ENCODE data around the gene EEF1AKMT3. TPM values are rescaled to one million over a fixed set of nuclear protein-coding genes. Genes with fewer than 3 reads are reported as not detected.
A peak's percentile ranks its signal among the peaks of the same experiment; 100 is the strongest.

Gene EEF1AKMT3
- total and polyA plus RNA-seq, 2 experiments from 2014 or later = 1.3 to 5.3 TPM

DNA sequence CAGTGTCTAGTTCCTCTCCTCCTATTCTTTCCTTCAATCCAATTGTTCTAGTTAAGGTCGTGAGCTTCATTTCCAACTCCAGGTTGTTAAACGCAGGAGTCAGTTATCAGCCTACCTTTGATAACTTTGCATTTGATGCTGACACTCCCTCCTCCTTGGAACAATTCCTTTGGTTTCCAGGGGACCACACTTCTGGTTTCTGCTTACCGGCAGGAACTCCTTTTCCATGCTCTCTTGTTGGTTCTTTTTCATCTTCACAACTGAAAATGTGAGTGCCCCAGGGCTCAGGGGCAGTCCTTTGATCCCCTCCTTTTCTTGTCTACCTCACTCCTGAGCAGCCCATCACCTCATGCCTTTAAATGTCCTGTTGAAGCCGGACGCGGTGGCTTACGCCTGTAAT lies 5.0 kb downstream of the EEF1AKMT3 start:
- no peak overlapping the region for H3K27ac ChIP-seq (ENCODE audit: low read depth)
- no peak overlapping the region for H3K4me3 ChIP-seq
- no peak overlapping the region for H2AFZ ChIP-seq
- H3K36me3 ChIP-seq (ENCODE audit: insufficient read depth) = no peaks in the 10 kb centered on the region
- DNase-seq (ENCODE audit: low spot score) (no peak), ATAC-seq (no peak)
- H3F3A ChIP-seq (replicated peaks; ENCODE audit: low read depth) = no peaks in the 10 kb centered on the region
- H3K27ac Mint-ChIP-seq = 0 out of 2 replicates have a peak overlapping the region, but pooled peaks have one; percentile 57
- no peak overlapping the region for H3K4me2 ChIP-seq
- H3K4me1 ChIP-seq (ENCODE audit: insufficient read depth) = no peaks in the 10 kb centered on the region
- H3K36me3 Mint-ChIP-seq (ENCODE audit: low read depth) = no peaks in the 10 kb centered on the region
- no peaks in the 10 kb centered on the region; the same call in 2 of the 3 replicates for H3K9me3 Mint-ChIP-seq
- no peak overlapping the region for H3K4me3 Mint-ChIP-seq
- H3K27me3 Mint-ChIP-seq (ENCODE audit: insufficient read depth, low read depth, poor library complexity) = peaks cover 7% of the 10 kb centered on the region
- no peaks in the 10 kb centered on the region for H3K9me2 ChIP-seq (ENCODE audit: insufficient read depth)
- no peaks in the 10 kb centered on the region; the same call in 1 of the 2 replicates for H4K20me1 ChIP-seq (replicated peaks; ENCODE audit: insufficient read depth)
- peaks cover 19% of the 10 kb centered on the region for H3K27me3 ChIP-seq (ENCODE audit: insufficient read depth)
- H3K4me1 Mint-ChIP-seq = peaks cover 2% of the 10 kb centered on the region; the same call in 2 of the 3 replicates
- no peak for TF ChIP-seq STAT1 (IDR thresholded peaks at IDR 0.05; ENCODE audit: unreplicated experiment)
- TF ChIP-seq NANOG (IDR thresholded peaks at IDR 0.05; ENCODE audit: borderline replicate concordance) = no peak
- TF ChIP-seq, protein P1, sequence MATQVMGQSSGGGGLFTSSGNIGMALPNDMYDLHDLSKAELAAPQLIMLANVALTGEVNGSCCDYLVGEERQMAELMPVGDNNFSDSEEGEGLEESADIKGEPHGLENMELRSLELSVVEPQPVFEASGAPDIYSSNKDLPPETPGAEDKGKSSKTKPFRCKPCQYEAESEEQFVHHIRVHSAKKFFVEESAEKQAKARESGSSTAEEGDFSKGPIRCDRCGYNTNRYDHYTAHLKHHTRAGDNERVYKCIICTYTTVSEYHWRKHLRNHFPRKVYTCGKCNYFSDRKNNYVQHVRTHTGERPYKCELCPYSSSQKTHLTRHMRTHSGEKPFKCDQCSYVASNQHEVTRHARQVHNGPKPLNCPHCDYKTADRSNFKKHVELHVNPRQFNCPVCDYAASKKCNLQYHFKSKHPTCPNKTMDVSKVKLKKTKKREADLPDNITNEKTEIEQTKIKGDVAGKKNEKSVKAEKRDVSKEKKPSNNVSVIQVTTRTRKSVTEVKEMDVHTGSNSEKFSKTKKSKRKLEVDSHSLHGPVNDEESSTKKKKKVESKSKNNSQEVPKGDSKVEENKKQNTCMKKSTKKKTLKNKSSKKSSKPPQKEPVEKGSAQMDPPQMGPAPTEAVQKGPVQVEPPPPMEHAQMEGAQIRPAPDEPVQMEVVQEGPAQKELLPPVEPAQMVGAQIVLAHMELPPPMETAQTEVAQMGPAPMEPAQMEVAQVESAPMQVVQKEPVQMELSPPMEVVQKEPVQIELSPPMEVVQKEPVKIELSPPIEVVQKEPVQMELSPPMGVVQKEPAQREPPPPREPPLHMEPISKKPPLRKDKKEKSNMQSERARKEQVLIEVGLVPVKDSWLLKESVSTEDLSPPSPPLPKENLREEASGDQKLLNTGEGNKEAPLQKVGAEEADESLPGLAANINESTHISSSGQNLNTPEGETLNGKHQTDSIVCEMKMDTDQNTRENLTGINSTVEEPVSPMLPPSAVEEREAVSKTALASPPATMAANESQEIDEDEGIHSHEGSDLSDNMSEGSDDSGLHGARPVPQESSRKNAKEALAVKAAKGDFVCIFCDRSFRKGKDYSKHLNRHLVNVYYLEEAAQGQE (IDR thresholded peaks at IDR 0.05; ENCODE audit: unreplicated experiment) = no peak
- TF ChIP-seq ZNF331 (CRISPR knock-in tag; IDR thresholded peaks at IDR 0.05; ENCODE audit: low read depth) = no peak
- no peak for TF ChIP-seq CREB1 (CRISPR knock-in tag; IDR thresholded peaks at IDR 0.05; ENCODE audit: low read depth)
- no peak for TF ChIP-seq ETS1 (IDR thresholded peaks at IDR 0.05)
- no peak for TF ChIP-seq ZNF462 (CRISPR knock-in tag; IDR thresholded peaks at IDR 0.05)
- H3K79me2 ChIP-seq (replicated peaks; ENCODE audit: insufficient read depth) = no peaks in the 10 kb centered on the region
